ENCODE measurements around the gene IRF4.

- no peak for TF ChIP-seq CTCF (IDR thresholded peaks at IDR 0.05 in 8 of 11, conservative IDR thresholded peaks at IDR 0.05 in 3 of 11)
- no peak for TF ChIP-seq POLR2A (IDR thresholded peaks at IDR 0.05)
Observed at GRCh38 chr6:357791-358341, 33.7 kb upstream of the IRF4 start.
